GM10266 (cell line): ENCODE measurements around the gene PLCXD3.

Source experiments
- DNase-seq: peaks from one replicate; pipeline ENCODE4 v3.0.0; 2012; ENCODE audit errors: extremely low spot score
- CTCF ChIP-seq: IDR thresholded peaks from 2 replicates; pipeline ENCODE4 v1.5.1; 2012; ENCODE audit warnings: mild to moderate bottlenecking, low read depth; ENCODE audit not compliant: control insufficient read depth, insufficient read depth; ENCODE audit errors: missing control alignments

Gene PLCXD3

GRCh38 chr5:41427505-41427904, 82.9 kb downstream of the PLCXD3 start:
- TF ChIP-seq CTCF, result no peak

GRCh38 chr5:41425736-41426135, 84.7 kb downstream of the PLCXD3 start:
- no peak for DNase-seq
- TF ChIP-seq CTCF, result no peak

More at GRCh38 chr5:41427505-41427904, 82.9 kb downstream of the PLCXD3 start:
- DNase-seq, result no peak

GRCh38 chr5:41420492-41421067, 89.8 kb downstream of the PLCXD3 start:
- no peak for TF ChIP-seq CTCF
- DNase-seq, result no peak

GRCh38 chr5:41418220-41419031, 92.0 kb downstream of the PLCXD3 start:
- no peak for TF ChIP-seq CTCF
- DNase-seq, result no peak

DNA sequence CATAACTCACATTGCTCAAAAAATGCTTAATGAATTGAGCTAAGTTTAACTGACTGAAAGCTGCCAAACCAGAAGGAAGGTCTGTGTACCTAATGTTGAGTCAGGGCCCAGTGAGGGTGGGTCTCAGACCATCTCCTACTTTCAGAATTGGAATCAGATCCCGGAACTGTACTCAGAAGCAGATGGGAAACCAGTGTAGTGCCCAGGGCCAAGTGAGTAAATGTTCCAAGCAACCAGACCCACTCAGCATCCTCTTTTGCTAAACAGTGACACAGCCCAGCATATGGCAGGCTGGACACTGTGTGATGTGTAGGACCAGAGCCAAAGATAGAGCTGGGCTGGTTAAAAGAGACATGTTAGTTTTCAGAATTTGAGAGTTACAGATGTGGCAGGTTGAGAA, 94.1 kb downstream of the PLCXD3 start:
- DNase-seq, result no peak

DNA sequence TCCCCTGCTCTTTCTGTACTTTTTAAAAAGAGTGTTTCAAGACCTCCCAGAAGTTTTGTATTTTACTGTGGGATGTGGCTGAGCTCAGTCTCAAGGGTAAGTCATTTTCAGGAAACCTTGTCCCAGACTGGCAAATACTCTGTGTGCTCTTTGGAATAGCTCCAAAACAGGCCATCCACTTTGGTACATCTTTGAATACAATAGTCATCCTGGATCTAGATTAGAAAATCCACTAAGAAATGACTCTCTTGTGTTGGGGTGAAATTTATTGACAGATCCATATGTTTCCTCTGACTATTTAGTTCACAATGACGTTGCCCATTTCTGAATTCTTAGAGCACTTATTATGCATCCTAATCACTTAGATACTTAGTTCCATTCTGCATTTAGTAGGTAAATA, 95.2 kb downstream of the PLCXD3 start:
- DNase-seq, result no peak
- no peak for TF ChIP-seq CTCF

More for the DNA sequence above, 94.1 kb downstream of the PLCXD3 start:
- TF ChIP-seq CTCF, result no peak

DNA sequence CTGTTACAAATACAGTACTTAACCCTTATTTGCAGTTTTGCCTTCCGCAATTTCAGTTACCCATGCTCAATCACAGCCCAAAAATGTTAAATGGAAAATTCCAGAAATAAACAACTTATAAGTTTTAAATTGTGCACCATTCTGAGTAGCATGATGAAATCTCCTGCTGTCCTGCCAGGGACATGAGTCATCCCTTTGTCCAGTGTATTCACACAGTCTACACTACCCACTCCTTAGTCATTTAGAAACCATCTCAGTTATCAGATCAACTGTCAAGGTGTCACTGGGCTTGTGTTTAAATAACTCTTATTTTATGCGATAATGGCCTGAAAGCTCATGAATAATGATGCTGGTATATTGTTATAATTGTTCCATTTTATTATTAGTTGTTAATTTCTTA, 95.8 kb downstream of the PLCXD3 start:
- DNase-seq, result no peak

More for the DNA sequence above, 95.8 kb downstream of the PLCXD3 start:
- no peak for TF ChIP-seq CTCF
